ENCODE data around the gene PRKAG3.
"Not testable (repeated sequence)": the region's sequence is repeated elsewhere in the genome, so short reads cannot be mapped to it uniquely, and the experiment has no call there.

DNA sequence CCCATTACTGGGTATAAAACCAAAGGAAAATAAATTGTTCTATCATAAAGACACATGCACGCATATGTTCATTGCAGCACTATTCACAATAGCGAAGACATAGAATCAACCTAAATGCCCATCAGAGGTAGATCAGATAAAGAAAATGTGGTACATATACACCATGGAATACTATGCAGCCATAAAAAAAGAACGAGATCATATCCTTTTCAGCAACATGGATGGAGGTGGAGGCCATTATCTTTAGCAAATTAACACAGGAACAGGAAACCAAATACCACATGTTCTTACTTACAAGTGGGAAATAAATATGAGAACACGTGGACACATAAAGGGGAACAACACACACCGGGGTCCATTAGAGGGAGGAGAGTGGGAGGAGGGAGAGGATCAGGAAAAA lies 12.7 kb upstream of the PRKAG3 start:
- TF ChIP-seq ZNF644 (tag; IDR thresholded peaks at IDR 0.05; ENCODE audit: low read depth); ATF7 (IDR thresholded peaks at IDR 0.05); TEAD1 (CRISPR knock-in tag; IDR thresholded peaks at IDR 0.05); ZBTB1 (CRISPR knock-in tag; IDR thresholded peaks at IDR 0.05; ENCODE audit: borderline replicate concordance, low read depth); SPI1 (IDR thresholded peaks at IDR 0.05; ENCODE audit: borderline replicate concordance, low read depth, low read length); SRSF9 (IDR thresholded peaks at IDR 0.05; ENCODE audit: borderline replicate concordance, low read depth, low read length); ZNF444 (CRISPR knock-in tag; IDR thresholded peaks at IDR 0.05); RAD21 (CRISPR knock-in tag; conservative IDR thresholded peaks at IDR 0.05 in 1 of 2, IDR thresholded peaks at IDR 0.05 in 1 of 2); ADNP (tag; IDR thresholded peaks at IDR 0.05); SP2 (IDR thresholded peaks at IDR 0.05; ENCODE audit: extremely low read depth, low read depth, low read length, poor library complexity, severe bottlenecking): not testable (repeated sequence)
- TF ChIP-seq, protein P1, sequence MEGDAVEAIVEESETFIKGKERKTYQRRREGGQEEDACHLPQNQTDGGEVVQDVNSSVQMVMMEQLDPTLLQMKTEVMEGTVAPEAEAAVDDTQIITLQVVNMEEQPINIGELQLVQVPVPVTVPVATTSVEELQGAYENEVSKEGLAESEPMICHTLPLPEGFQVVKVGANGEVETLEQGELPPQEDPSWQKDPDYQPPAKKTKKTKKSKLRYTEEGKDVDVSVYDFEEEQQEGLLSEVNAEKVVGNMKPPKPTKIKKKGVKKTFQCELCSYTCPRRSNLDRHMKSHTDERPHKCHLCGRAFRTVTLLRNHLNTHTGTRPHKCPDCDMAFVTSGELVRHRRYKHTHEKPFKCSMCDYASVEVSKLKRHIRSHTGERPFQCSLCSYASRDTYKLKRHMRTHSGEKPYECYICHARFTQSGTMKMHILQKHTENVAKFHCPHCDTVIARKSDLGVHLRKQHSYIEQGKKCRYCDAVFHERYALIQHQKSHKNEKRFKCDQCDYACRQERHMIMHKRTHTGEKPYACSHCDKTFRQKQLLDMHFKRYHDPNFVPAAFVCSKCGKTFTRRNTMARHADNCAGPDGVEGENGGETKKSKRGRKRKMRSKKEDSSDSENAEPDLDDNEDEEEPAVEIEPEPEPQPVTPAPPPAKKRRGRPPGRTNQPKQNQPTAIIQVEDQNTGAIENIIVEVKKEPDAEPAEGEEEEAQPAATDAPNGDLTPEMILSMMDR (IDR thresholded peaks at IDR 0.05 in 2 of 3, conservative IDR thresholded peaks at IDR 0.05 in 1 of 3; ENCODE audit: insufficient read depth in 2 of 3, low read depth in 1 of 3, low read length in 3 of 3), result not testable (repeated sequence)

Data from K562 (cell line).